Measurements from ENCODE around the gene RNF220.

- TF ChIP-seq CTCF (IDR thresholded peaks at IDR 0.05) (no peak), POLR2A (IDR thresholded peaks at IDR 0.05) (no peak)
Observed at GRCh38 chr1:44367944-44368343, 37.1 kb upstream of the RNF220 start.
